ENCODE results near the gene SUFU.

SUFU gene

DNA sequence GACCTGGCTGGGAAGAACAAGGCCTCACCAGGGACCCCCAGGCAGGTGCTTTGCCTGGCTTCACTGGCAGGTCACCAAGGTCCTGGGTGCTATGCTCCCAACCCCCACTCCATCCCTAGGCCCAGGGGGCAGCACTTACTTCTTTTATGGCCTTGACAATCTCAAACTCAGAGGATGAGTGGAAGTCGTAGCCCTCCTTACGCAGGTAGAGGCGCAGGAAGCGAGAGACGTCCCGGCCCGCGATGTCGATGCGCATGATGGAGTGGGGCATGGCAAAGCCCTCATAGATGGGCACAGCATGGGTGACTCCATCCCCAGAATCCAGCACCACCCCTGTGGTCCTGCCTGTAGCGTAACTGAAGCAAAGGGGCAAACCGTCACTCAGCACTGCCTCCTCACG, 19.8 kb upstream of the SUFU start:
- no peaks in the 10 kb centered on the region for H3K27me3 ChIP-seq (ENCODE audit: insufficient read depth, insufficient read length)
- TF ChIP-seq SUZ12 (IDR thresholded peaks at IDR 0.05; ENCODE audit: extremely low read depth, insufficient read depth, insufficient read length): no peak
- no peak for TF ChIP-seq YY1 (IDR thresholded peaks at IDR 0.05; ENCODE audit: insufficient read depth, insufficient read length)
- TF ChIP-seq ZNF274 (IDR thresholded peaks at IDR 0.05; ENCODE audit: low read depth, low read length): no peak
- peaks cover 89% of the 10 kb centered on the region for H3K36me3 ChIP-seq (ENCODE audit: insufficient read depth, insufficient read length, low read length)
- H3K9me3 ChIP-seq (ENCODE audit: insufficient read depth, low read length): no peaks in the 10 kb centered on the region
- H3K4me3 ChIP-seq (ENCODE audit: insufficient read length, low read depth): no peak overlapping the region
- no peaks in the 10 kb centered on the region for H3K4me1 ChIP-seq (ENCODE audit: insufficient read depth, insufficient read length)
- no peak overlapping the region for H3K9ac ChIP-seq (ENCODE audit: insufficient read length, low read depth)
- no peak for DNase-seq (ENCODE audit: low read depth, low spot score)

DNA sequence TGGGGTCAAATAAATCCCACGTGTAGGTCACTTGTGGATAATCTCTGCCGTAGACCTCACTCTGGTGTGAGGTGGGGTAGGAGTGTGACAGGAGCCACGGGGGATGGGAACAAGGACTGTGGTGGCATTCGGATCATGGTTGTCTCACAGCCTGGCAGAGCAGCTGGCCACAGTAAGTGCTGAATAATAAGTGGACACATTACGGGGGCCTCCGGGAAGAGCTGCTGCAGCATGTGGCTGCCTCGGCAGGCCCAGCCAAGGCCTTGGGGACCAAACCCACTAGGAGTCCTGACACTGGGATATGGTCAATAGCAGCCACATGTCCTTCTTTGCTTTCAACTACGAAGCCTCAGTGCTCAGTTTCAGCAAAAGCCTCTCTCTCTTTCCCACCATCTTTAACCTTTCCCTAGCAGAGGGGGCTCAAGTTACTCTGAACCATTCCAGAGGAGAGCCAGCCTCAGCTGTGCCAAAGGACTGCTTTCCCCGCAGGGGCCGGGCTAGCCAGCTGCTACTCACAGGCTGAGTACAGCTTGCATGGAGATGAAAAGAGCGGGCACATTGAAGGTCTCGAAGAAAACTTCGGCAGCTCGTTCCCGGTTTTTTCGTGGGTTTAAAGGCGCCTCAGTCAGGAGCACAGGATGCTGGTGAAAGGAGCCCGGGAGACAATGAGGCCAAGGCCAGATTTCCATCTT, 18.5 kb upstream of the SUFU start:
- Histone ChIP-seq H3K9ac (ENCODE audit: insufficient read length, low read depth) (no peak overlapping the region), H3K4me3 (ENCODE audit: insufficient read length, low read depth) (no peak overlapping the region), H3K4me1 (ENCODE audit: insufficient read depth, insufficient read length) (no peaks in the 10 kb centered on the region), H3K27me3 (ENCODE audit: insufficient read depth, insufficient read length) (no peaks in the 10 kb centered on the region), H3K9me3 (ENCODE audit: insufficient read depth, low read length) (no peaks in the 10 kb centered on the region), H3K36me3 (ENCODE audit: insufficient read depth, insufficient read length, low read length) (peaks cover 85% of the 10 kb centered on the region)
- no peak for DNase-seq (ENCODE audit: low read depth, low spot score)
- no peak for TF ChIP-seq SUZ12 (IDR thresholded peaks at IDR 0.05; ENCODE audit: extremely low read depth, insufficient read depth, insufficient read length)
- no peak for TF ChIP-seq ZNF274 (IDR thresholded peaks at IDR 0.05; ENCODE audit: low read depth, low read length)
- no peak for TF ChIP-seq YY1 (IDR thresholded peaks at IDR 0.05; ENCODE audit: insufficient read depth, insufficient read length)

DNA sequence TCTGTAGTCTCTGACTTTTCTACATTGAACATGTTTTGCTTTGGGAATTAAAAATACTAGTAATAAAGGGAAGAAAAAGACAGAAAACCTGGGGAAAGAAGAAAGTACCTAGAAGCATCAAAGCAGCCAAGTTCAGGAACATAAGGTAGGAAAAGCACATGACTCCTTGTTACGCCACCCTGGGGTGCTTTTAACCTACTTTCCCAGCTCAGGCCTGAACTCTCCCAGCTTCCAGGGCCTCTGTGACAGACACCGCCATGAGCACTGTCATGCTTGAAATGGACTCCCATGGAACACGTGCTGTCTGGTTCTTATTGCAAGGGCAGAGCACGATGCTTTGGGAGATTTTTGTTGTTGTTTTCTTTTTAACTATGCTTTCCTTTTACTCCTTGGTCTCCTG, 12.6 kb upstream of the SUFU start:
- no peak for TF ChIP-seq ZNF274 (IDR thresholded peaks at IDR 0.05; ENCODE audit: low read depth, low read length)
- no peak for TF ChIP-seq YY1 (IDR thresholded peaks at IDR 0.05; ENCODE audit: insufficient read depth, insufficient read length)
- TF ChIP-seq SUZ12 (IDR thresholded peaks at IDR 0.05; ENCODE audit: extremely low read depth, insufficient read depth, insufficient read length): no peak
- Histone ChIP-seq H3K4me1 (ENCODE audit: insufficient read depth, insufficient read length) (peaks cover 4% of the 10 kb centered on the region), H3K9ac (ENCODE audit: insufficient read length, low read depth) (no peak overlapping the region), H3K4me3 (ENCODE audit: insufficient read length, low read depth) (no peak overlapping the region), H3K27me3 (ENCODE audit: insufficient read depth, insufficient read length) (no peaks in the 10 kb centered on the region), H3K36me3 (ENCODE audit: insufficient read depth, insufficient read length, low read length) (peaks cover 47% of the 10 kb centered on the region), H3K9me3 (ENCODE audit: insufficient read depth, low read length) (no peaks in the 10 kb centered on the region)
- no peak for DNase-seq (ENCODE audit: low read depth, low spot score)

DNA sequence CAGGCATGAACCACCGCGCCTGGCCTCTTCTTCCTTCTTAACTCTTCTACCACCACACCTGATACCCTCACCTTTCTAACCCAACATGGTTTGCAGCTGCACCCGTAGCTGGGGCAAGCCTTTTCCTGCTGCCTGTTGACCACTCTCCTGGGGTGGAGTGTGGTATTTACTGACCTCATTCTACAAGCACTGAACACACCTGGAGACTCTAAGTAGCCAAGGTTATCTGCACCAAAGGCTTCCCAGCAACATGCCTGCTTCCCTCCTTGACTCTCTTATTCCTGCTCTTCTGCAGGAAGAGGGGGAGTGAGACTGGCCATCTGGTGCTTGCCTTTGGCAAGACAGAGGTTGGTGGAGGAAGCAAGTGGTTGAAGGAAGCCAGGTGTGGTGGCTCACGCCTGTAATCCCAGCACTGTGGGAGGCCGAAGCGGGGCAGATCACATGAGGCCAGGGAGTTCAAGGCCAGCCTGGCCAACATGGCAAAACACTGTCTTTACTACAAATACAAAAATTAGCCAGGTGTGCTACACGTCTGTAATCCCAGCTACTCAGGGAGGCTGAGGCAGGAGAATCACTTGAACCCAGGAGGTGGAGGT, 11.3 kb upstream of the SUFU start:
- no peak for DNase-seq (ENCODE audit: low read depth, low spot score)
- H3K9ac ChIP-seq (ENCODE audit: insufficient read length, low read depth): no peak overlapping the region

DNA sequence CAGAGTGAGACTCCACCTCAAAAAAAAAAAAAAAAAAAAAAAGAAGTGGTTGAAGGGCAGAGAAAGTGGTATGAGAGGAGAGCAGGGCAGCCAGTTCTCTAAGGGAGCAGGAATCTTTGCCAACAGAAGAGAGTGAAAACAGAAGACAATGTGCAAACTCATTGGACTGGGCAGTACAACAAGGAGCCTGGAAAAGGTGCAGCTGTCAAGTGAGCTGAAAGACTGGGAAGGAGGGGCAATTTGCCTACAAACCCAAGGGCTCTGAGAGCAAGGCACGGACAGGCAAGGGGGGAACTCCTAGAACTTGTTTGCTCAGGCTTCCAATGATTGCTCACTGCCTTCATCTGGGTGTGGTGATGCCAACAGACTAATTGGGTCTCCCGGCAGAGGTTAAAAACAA, 10.8 kb upstream of the SUFU start:
- no peak for TF ChIP-seq YY1 (IDR thresholded peaks at IDR 0.05; ENCODE audit: insufficient read depth, insufficient read length)
- TF ChIP-seq SUZ12 (IDR thresholded peaks at IDR 0.05; ENCODE audit: extremely low read depth, insufficient read depth, insufficient read length): no peak
- TF ChIP-seq ZNF274 (IDR thresholded peaks at IDR 0.05; ENCODE audit: low read depth, low read length): no peak

More for the DNA sequence above, 11.3 kb upstream of the SUFU start:
- TF ChIP-seq SUZ12 (IDR thresholded peaks at IDR 0.05; ENCODE audit: extremely low read depth, insufficient read depth, insufficient read length) (no peak), YY1 (IDR thresholded peaks at IDR 0.05; ENCODE audit: insufficient read depth, insufficient read length) (no peak), ZNF274 (IDR thresholded peaks at IDR 0.05; ENCODE audit: low read depth, low read length) (no peak)
- H3K4me1 ChIP-seq (ENCODE audit: insufficient read depth, insufficient read length): peaks cover 4% of the 10 kb centered on the region
- no peaks in the 10 kb centered on the region for H3K9me3 ChIP-seq (ENCODE audit: insufficient read depth, low read length)
- no peaks in the 10 kb centered on the region for H3K27me3 ChIP-seq (ENCODE audit: insufficient read depth, insufficient read length)
- no peak overlapping the region for H3K4me3 ChIP-seq (ENCODE audit: insufficient read length, low read depth)
- H3K36me3 ChIP-seq (ENCODE audit: insufficient read depth, insufficient read length, low read length): peaks cover 38% of the 10 kb centered on the region

DNA sequence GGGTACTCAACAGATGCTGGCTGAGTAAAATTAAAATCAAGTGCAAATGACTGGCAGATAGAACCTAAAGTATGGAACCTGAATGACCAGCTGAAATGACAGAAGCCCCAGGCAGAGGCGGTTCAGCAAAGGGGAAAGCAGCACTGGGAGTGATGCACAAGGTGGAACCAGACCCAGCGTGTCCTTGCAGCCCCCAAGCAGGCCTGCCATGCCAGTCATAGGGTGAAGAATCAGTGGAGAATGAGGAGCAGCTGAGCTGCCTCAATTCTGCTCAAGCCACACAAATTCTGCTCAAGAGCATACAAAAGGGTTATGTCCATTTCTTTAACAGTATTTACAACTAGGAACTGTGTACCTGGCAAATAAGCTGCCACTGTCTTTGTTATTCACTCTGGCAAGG, 10.0 kb upstream of the SUFU start:
- peaks cover 28% of the 10 kb centered on the region for H3K36me3 ChIP-seq (ENCODE audit: insufficient read depth, insufficient read length, low read length)

More for the DNA sequence above, 10.8 kb upstream of the SUFU start:
- no peak overlapping the region for H3K4me3 ChIP-seq (ENCODE audit: insufficient read length, low read depth)
- H3K36me3 ChIP-seq (ENCODE audit: insufficient read depth, insufficient read length, low read length): peaks cover 35% of the 10 kb centered on the region
- no peaks in the 10 kb centered on the region for H3K27me3 ChIP-seq (ENCODE audit: insufficient read depth, insufficient read length)
- no peak overlapping the region for H3K9ac ChIP-seq (ENCODE audit: insufficient read length, low read depth)
- H3K4me1 ChIP-seq (ENCODE audit: insufficient read depth, insufficient read length): peaks cover 4% of the 10 kb centered on the region
- no peaks in the 10 kb centered on the region for H3K9me3 ChIP-seq (ENCODE audit: insufficient read depth, low read length)
- DNase-seq (ENCODE audit: low read depth, low spot score): no peak

DNA sequence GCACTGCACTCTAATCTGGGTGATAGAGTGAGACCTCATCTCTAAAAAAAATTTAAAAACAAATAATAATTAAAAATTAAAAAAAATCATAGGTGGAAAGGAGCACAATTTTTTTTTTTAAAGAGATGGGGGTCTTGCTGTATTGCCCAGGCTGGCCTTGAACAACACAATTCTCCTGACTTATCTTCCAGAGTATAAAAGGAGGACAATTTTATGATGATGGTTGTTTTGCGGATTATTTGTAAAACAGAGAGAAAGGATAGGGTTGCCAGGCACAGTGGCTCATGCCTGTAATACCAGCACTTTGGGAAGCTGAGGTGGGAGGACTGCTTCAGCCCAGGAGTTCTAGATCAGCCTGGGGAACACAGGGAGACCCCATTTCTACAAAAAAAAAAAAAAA, 6.2 kb upstream of the SUFU start:
- TF ChIP-seq ZNF274 (IDR thresholded peaks at IDR 0.05; ENCODE audit: low read depth, low read length): no peak
- no peak for TF ChIP-seq YY1 (IDR thresholded peaks at IDR 0.05; ENCODE audit: insufficient read depth, insufficient read length)
- no peak for TF ChIP-seq SUZ12 (IDR thresholded peaks at IDR 0.05; ENCODE audit: extremely low read depth, insufficient read depth, insufficient read length)
- H3K9ac ChIP-seq (ENCODE audit: insufficient read length, low read depth): no peak overlapping the region
- H3K4me3 ChIP-seq (ENCODE audit: insufficient read length, low read depth): no peak overlapping the region
- H3K4me1 ChIP-seq (ENCODE audit: insufficient read depth, insufficient read length): peaks cover 2% of the 10 kb centered on the region
- no peak for DNase-seq (ENCODE audit: low read depth, low spot score)
- peaks cover 12% of the 10 kb centered on the region for H3K36me3 ChIP-seq (ENCODE audit: insufficient read depth, insufficient read length, low read length)
- no peaks in the 10 kb centered on the region for H3K9me3 ChIP-seq (ENCODE audit: insufficient read depth, low read length)
- no peaks in the 10 kb centered on the region for H3K27me3 ChIP-seq (ENCODE audit: insufficient read depth, insufficient read length)

More for the DNA sequence above, 10.0 kb upstream of the SUFU start:
- Histone ChIP-seq H3K27me3 (ENCODE audit: insufficient read depth, insufficient read length) (no peaks in the 10 kb centered on the region), H3K4me1 (ENCODE audit: insufficient read depth, insufficient read length) (peaks cover 4% of the 10 kb centered on the region), H3K4me3 (ENCODE audit: insufficient read length, low read depth) (no peak overlapping the region), H3K9me3 (ENCODE audit: insufficient read depth, low read length) (no peaks in the 10 kb centered on the region), H3K9ac (ENCODE audit: insufficient read length, low read depth) (no peak overlapping the region)
- TF ChIP-seq YY1 (IDR thresholded peaks at IDR 0.05; ENCODE audit: insufficient read depth, insufficient read length) (no peak), ZNF274 (IDR thresholded peaks at IDR 0.05; ENCODE audit: low read depth, low read length) (no peak), SUZ12 (IDR thresholded peaks at IDR 0.05; ENCODE audit: extremely low read depth, insufficient read depth, insufficient read length) (no peak)
- DNase-seq (ENCODE audit: low read depth, low spot score): no peak
